H1 (cell line): ENCODE data around the gene CRTC2. TPM values are rescaled to one million over a fixed set of nuclear protein-coding genes. Genes with fewer than 3 reads are reported as not detected.

Experiments
- ASH2L ChIP-seq: fragments of 200-600, 300-600 bp; sonication (generic); IDR thresholded peaks from one replicate; pipeline ENCODE4 v1.7.1; 2017; ENCODE audit warnings: low read length
- ATF3 ChIP-seq: IDR thresholded peaks from 2 replicates; pipeline ENCODE4 v1.6.1; 2011; ENCODE audit warnings: low read depth, mild to moderate bottlenecking, low read length; ENCODE audit not compliant: insufficient read depth
- E2F6 ChIP-seq: IDR thresholded peaks from 2 replicates; pipeline ENCODE4 v1.6.1; 2012; ENCODE audit warnings: inconsistent platforms
- GTF2F1 ChIP-seq: IDR thresholded peaks from 2 replicates; pipeline ENCODE4 v1.6.1; 2012; ENCODE audit warnings: low read depth, low read length, improper control_type of control experiment, borderline replicate concordance
- HDAC6 ChIP-seq: IDR thresholded peaks from one replicate; pipeline ENCODE4 v1.7.1; 2012; ENCODE audit warnings: low read depth, mild to moderate bottlenecking, inconsistent platforms, low read length, moderate library complexity
- POLR2A ChIP-seq, 2 experiments: IDR thresholded peaks; 1 replicate in 1 of 2; 2 replicates in 1 of 2; pipeline ENCODE4 v1.6.1; 2011; ENCODE audit warnings: low read depth in 2 of 2, low read length in 2 of 2, mild to moderate bottlenecking in 2 of 2; ENCODE audit errors: control extremely low read depth in 1 of 2
- RXRA ChIP-seq: IDR thresholded peaks from 2 replicates; pipeline ENCODE4 v1.6.1; 2011; ENCODE audit warnings: low read depth, mild to moderate bottlenecking, low read length, moderate library complexity; ENCODE audit not compliant: insufficient read depth
- SIN3A ChIP-seq, 2 experiments: IDR thresholded peaks in 1 of 2; conservative IDR thresholded peaks in 1 of 2; 2 replicates each; pipeline ENCODE4 v1.6.1; 2011 to 2012; ENCODE audit warnings: low read length in 2 of 2, improper control_type of control experiment in 1 of 2, low read depth in 1 of 2, mild to moderate bottlenecking in 1 of 2
- SIRT6 ChIP-seq: IDR thresholded peaks from one replicate; pipeline ENCODE4 v1.7.1; 2012; ENCODE audit warnings: low read length, inconsistent platforms
- polyA plus RNA-seq, 7 experiments: library from polyadenylated mRNA; depleted of rRNA in 3 of 7; stranded (reverse) in 5 of 7; unstranded in 2 of 7; fragments of >200 nt in 5 of 7; fragments of 200-250 nt in 2 of 7; gene quantifications; 1 replicate in 5 of 7; 2 replicates in 1 of 7; 4 replicates in 1 of 7; pipeline versions ENCODE4 v1.2.1 to v1.2.3, GENCODE V29; 2011 to 2013; ENCODE audit warnings: missing spikeins in 2 of 7, mixed read lengths in 2 of 7
- total RNA-seq: library from RNA; stranded (reverse); fragmentation: NEBNext Ultra II Directional; extraction: Animal tissue kit (Norgen Biotek cat#: 25700); gene quantifications from 2 replicates; pipeline ENCODE4 v1.2.1, GENCODE V29; 2021

Gene CRTC2
- total and polyA plus RNA-seq, 2 of the 8 experiments (the other 6 are each of a cell fraction or from before 2014, with no cell fraction given): 28.6 to 34.3 TPM

GRCh38 chr1:153967107-153967999, 8.9 kb upstream of the CRTC2 start, which contains the start of gene CREB3L4 (continued):
- TF ChIP-seq ASH2L (peak; percentile 90), ATF3 (0 out of 2 replicates have a peak, but pooled peaks have one; percentile 65), SIRT6 (no peak), SIN3A (conservative IDR thresholded peaks at IDR 0.05 in 1 of 2, IDR thresholded peaks at IDR 0.05 in 1 of 2; ENCODE audit: low read depth in 1 of 2, low read length in 2 of 2) (peak; percentile 51 to 69; a peak in 3 of 4 replicates), POLR2A (IDR thresholded peaks at IDR 0.05; ENCODE audit: control extremely low read depth in 1 of 2, low read depth in 2 of 2, low read length in 2 of 2) (peak; percentile 78 to 82), RXRA (no peak), GTF2F1 (peak; percentile 40; the same call in 1 of the 2 replicates), HDAC6 (no peak), E2F6 (peak; percentile 83)
- TF ChIP-seq, all 59 proteins: peak for 30
